Measurements from ENCODE around the gene CRMP1.
A peak's percentile ranks its signal among the peaks of the same experiment; 100 is the strongest.

Gene CRMP1

DNA sequence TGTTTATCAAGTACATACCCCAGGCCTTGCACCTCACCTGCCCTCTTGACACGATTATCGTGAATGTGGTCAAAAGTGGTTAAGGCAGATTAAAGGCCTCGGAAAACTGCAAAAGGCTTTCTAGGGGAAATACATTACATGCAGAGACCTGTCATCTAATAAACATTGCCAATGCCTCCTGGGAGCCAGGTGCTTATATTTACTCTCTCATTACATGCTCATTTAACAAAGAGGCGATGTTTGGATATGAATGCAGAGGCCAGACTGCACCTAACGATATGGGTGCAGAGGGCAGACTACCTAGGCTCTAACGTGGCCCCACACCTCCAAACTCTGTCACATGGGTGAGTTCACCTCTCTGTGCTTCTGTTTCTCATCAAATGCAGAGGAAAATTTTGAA lies 14.5 kb downstream of the CRMP1 start:
- TF ChIP-seq, protein P1, sequence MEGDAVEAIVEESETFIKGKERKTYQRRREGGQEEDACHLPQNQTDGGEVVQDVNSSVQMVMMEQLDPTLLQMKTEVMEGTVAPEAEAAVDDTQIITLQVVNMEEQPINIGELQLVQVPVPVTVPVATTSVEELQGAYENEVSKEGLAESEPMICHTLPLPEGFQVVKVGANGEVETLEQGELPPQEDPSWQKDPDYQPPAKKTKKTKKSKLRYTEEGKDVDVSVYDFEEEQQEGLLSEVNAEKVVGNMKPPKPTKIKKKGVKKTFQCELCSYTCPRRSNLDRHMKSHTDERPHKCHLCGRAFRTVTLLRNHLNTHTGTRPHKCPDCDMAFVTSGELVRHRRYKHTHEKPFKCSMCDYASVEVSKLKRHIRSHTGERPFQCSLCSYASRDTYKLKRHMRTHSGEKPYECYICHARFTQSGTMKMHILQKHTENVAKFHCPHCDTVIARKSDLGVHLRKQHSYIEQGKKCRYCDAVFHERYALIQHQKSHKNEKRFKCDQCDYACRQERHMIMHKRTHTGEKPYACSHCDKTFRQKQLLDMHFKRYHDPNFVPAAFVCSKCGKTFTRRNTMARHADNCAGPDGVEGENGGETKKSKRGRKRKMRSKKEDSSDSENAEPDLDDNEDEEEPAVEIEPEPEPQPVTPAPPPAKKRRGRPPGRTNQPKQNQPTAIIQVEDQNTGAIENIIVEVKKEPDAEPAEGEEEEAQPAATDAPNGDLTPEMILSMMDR (conservative IDR thresholded peaks at IDR 0.05) = no peak
- H3K27ac ChIP-seq = no peak overlapping the region

DNA sequence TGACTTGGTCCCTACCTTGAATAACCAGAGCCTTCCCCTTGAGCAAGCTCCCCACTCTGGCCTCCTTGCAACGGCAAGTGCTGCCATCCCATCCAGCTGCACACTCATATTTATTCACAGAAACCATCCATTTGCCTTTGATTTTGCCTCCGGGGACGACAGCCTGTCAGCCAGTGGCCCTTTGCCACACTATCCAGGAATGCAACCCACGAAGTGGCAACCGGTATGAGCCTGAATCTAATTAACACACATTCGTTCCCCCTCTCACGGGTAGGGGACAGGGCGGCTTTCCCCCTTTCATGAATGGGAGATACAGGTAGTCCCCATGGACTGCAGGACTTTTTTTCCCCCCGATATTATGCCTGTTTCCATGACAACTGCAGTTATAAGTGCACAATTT lies 15.5 kb downstream of the CRMP1 start:
- TF ChIP-seq, protein P1 (conservative IDR thresholded peaks at IDR 0.05) = no peak
- no peak overlapping the region for H3K27ac ChIP-seq

DNA sequence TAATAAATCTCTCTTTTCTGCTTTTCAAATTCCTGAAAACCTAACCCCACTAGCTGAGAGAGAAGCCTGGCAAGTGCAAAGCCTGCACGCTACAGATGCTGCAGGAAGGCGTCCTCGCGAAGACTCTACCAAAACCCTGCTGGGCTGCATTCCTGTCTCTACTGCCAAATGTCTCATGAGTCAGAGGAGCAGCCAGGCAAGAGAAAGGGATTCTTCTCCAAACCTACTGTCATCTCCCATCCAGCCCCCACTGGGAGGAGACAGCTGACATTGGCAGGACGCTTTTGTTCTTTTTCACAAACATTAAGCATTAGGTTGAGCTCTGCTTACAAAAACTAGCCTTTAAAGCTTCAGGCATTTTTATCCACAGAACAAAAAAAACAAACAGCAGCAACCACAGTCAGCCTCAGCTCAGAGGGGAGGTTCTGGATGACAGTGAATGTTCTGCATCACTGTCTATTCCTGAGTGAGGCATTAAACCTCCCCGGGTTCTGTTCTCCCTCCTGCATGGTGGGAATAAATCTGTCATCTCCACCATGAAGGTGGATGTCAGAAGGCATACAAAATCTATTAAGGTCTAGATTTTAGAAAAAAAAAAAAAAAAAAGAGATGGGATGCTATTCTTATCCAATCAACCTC lies 18.0 kb downstream of the CRMP1 start:
- TF ChIP-seq, protein P1 (conservative IDR thresholded peaks at IDR 0.05) = no peak
- H3K27ac ChIP-seq = 0 out of 2 replicates have a peak overlapping the region, but pooled peaks have one; percentile 9

DNA sequence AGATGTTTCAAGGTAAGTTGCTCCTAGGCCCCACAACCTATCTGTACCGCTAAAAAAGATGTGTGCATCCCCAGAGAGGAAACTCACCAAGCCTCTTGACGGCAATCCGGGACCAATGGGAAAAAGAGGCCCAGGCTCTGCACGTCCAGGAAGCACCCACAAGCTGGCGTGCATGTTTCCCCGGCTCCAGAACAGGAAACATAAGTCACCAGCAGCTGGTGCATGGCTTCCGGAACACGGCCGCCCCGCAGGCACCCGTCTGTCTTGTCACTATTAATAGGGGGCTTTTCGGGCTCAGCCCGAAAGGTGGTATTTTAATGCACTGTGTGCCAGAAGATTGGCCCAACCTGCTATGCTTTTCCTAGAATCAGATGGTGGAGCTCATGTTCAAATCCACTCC lies 22.2 kb downstream of the CRMP1 start:
- H3K27ac ChIP-seq = no peak overlapping the region
- TF ChIP-seq, protein P1 (conservative IDR thresholded peaks at IDR 0.05) = no peak

DNA sequence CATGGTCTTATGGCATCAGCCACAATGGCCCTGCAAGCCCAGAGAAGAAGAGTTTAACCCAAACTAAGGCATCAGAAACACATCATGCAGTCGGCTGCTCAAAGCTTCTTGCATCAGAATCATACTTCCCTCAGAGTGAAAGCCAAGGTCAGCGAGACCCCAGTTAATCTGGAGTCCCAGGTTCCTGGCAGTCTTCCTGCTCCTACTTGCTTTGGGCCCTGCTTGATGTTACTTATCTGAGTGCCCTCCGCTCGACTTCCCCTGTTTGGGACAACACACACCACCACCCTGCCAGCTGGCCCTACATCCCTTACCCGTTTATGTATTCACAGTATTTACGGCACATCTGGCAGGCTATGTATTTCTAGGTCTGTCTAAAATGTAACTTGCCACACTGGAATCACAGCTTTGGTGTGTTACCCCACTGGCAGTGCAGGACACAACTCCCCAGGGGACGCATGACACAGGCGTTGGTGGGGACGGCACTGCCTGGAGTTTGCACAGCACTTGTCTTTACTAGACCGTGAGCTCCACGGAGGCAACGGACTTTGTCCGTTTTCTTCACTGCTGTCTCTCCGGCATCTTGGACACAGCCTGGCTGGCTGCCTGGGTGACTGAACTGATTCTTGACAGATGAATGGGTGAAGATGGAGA lies 22.8 kb downstream of the CRMP1 start:
- TF ChIP-seq, protein P1 (conservative IDR thresholded peaks at IDR 0.05) = no peak
- no peak overlapping the region for H3K27ac ChIP-seq

DNA sequence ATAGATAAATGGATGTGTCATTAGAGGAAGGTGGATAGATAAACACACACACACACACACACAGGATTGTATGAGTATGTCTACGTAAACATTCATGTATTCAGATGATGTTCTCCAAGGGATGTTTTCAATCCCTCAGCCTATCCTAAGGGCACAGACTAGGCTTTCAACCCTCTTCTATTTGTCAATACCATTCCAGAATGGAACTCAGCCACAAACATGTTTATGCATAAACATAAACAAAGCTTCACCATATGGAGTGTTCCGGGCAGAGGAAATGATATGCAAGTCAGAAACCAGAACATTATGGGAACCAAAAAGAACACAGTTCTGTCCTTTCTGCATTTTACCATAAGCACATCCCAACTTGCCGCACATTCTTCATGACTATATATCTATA lies 25.0 kb downstream of the CRMP1 start:
- TF ChIP-seq, protein P1 (conservative IDR thresholded peaks at IDR 0.05) = no peak
- no peak overlapping the region for H3K27ac ChIP-seq

DNA sequence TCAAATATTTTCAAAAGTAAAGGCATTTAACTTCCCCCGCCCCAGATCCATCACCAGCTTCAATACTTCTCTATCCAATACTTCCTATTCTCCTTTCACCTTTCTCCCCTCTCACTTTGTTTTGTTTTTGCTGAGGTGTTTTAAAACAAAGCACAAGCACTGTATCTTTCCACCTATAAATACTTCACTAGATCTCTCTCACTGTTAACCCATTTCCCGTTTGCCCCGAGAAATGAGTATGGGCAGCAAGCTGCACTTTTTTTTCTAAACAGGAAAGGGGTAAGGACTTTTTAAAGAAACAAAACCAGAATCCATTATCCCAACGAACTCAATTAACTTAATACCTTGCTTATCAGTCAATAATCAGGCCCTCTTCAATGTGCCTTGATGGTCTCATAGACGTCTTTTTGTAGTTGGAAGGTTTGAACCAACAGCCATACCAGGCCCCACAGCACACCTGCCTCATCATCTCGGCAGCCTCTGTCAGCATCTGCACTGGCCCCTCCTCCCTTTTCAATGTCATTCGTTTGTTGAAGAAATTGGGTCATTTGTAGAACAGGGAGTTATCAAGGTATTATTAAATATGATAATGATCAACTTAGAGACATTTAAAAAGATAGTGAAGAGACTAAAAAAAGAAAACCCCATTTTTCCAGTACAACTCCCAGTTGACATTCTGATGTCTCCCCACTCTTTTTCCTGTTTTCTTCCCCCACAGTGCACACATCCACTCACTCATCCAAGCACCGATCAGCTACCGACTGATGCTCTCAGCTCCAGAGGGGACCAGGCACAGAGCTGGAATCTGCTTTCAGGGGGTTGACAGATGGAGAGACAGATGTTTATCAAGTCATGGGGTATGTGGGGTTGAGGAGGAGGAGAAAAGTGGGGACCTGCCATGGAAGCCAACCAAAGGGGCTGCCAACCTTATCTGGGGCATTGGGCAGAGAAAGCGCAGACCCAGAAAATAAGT lies 25.8 kb downstream of the CRMP1 start:
- no peak overlapping the region for H3K27ac ChIP-seq

More for the DNA sequence above, 25.8 kb downstream of the CRMP1 start:
- TF ChIP-seq, protein P1 (conservative IDR thresholded peaks at IDR 0.05) = no peak

Data from VCaP (cell line).